Measurements from ENCODE around the gene GJC2. TPM values are rescaled to one million over a fixed set of nuclear protein-coding genes. Genes with fewer than 3 reads are reported as not detected.

Gene GJC2
- total RNA-seq, 2 donors from 2014 or later: 0.93 to 2.3 TPM

GRCh38 chr1:228104526-228105269, 45.0 kb upstream of the GJC2 start:
- Histone ChIP-seq H3K4me1 (peaks cover 0 to 48% of the 10 kb centered on the region in 2 donors), H3K36me3 (peaks cover 26% of the 10 kb centered on the region), H3K27me3 (no peaks in the 10 kb centered on the region), H3K27ac (peak overlapping the region in 1 of 2 donors; percentile 3), H3K9me3 (no peaks in the 10 kb centered on the region), H3K4me3 (no peak overlapping the region)
- TF ChIP-seq CTCF (IDR thresholded peaks at IDR 0.05): no peak
- no peak for DNase-seq (ENCODE audit: low spot score)

GRCh38 chr1:228105270-228105995, 44.3 kb upstream of the GJC2 start:
- Histone ChIP-seq H3K4me1 (peaks cover 0 to 56% of the 10 kb centered on the region in 2 donors), H3K27ac (no peak overlapping the region)
- DNase-seq (ENCODE audit: low spot score): no peak

GRCh38 chr1:228105996-228106799, 43.5 kb upstream of the GJC2 start:
- Histone ChIP-seq H3K27ac (no peak overlapping the region), H3K36me3 (peaks cover 15% of the 10 kb centered on the region), H3K4me3 (no peak overlapping the region), H3K9me3 (no peaks in the 10 kb centered on the region), H3K27me3 (no peaks in the 10 kb centered on the region), H3K4me1 (peaks cover 0 to 52% of the 10 kb centered on the region in 2 donors)
- DNase-seq (ENCODE audit: low spot score): no peak
- no peak for TF ChIP-seq CTCF (IDR thresholded peaks at IDR 0.05)

More at GRCh38 chr1:228105270-228105995, 44.3 kb upstream of the GJC2 start:
- Histone ChIP-seq H3K4me3 (no peak overlapping the region), H3K36me3 (peaks cover 20% of the 10 kb centered on the region), H3K9me3 (no peaks in the 10 kb centered on the region), H3K27me3 (no peaks in the 10 kb centered on the region)
- TF ChIP-seq CTCF (IDR thresholded peaks at IDR 0.05): no peak

GRCh38 chr1:228106800-228107054, 43.0 kb upstream of the GJC2 start:
- H3K4me1 ChIP-seq: peaks cover 0 to 46% of the 10 kb centered on the region in 2 donors
- H3K4me3 ChIP-seq: no peak overlapping the region
- no peak for DNase-seq (ENCODE audit: low spot score)
- H3K27me3 ChIP-seq: no peaks in the 10 kb centered on the region
- TF ChIP-seq CTCF (IDR thresholded peaks at IDR 0.05): no peak
- H3K36me3 ChIP-seq: peaks cover 14% of the 10 kb centered on the region
- no peaks in the 10 kb centered on the region for H3K9me3 ChIP-seq
- no peak overlapping the region for H3K27ac ChIP-seq

GRCh38 chr1:228107636-228108035, 42.1 kb upstream of the GJC2 start:
- DNase-seq (ENCODE audit: low spot score): no peak
- H3K27ac ChIP-seq: no peak overlapping the region
- no peaks in the 10 kb centered on the region for H3K27me3 ChIP-seq
- H3K9me3 ChIP-seq: no peaks in the 10 kb centered on the region
- H3K4me1 ChIP-seq: peaks cover 0 to 39% of the 10 kb centered on the region in 2 donors
- peaks cover 14% of the 10 kb centered on the region for H3K36me3 ChIP-seq
- no peak overlapping the region for H3K4me3 ChIP-seq
- TF ChIP-seq CTCF (IDR thresholded peaks at IDR 0.05): no peak
